ENCODE data around the gene COL5A1.

DNA sequence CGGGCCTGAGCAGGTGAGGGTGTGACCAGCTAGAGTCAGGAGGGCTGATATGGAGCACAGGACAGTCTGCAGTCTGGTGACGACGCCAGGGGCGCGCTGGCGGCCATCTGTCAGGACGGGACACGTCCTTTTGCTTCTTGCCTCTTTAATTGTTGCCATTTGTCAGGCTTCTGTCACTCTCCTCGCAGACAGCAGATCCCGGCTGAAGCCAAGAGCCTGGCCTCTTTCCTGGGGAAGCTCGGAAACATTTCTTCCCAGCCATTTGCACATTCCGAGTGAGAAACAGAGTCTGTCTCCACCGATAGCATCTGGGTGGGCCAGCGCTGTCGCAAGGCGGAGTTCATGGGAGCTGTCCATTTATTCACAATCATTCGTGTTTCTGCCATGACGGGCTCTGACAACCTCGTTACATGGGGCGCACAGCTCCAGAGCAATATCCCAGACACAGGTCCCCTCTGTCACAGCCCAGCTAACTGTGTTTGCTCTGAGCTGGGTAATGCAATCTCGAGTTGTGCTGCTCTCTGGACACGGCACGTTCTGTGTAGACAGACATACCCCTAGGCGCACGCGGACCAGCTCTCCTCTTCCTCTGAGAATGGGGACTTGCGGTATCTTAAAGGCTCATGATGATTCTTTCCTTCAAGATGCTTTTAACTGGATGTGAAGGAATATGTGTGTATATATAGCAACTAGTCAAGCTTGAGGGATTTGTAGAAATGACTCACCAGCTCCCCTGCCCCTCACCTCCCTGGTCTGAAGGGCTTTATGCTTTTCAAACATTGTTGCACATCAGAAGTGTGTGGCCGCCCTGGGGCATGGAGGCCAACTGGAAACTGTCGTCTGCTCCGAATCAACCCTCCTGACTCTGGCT lies 133.7 kb downstream of the COL5A1 start:
- TF ChIP-seq, protein P1, sequence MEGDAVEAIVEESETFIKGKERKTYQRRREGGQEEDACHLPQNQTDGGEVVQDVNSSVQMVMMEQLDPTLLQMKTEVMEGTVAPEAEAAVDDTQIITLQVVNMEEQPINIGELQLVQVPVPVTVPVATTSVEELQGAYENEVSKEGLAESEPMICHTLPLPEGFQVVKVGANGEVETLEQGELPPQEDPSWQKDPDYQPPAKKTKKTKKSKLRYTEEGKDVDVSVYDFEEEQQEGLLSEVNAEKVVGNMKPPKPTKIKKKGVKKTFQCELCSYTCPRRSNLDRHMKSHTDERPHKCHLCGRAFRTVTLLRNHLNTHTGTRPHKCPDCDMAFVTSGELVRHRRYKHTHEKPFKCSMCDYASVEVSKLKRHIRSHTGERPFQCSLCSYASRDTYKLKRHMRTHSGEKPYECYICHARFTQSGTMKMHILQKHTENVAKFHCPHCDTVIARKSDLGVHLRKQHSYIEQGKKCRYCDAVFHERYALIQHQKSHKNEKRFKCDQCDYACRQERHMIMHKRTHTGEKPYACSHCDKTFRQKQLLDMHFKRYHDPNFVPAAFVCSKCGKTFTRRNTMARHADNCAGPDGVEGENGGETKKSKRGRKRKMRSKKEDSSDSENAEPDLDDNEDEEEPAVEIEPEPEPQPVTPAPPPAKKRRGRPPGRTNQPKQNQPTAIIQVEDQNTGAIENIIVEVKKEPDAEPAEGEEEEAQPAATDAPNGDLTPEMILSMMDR (conservative IDR thresholded peaks at IDR 0.05) = no peak
- TF ChIP-seq ZFX (IDR thresholded peaks at IDR 0.05) = no peak

Measured in C4-2B (cell line).